Ovary (tissue), 3 donors: ENCODE measurements around the gene PLCB1.

Source experiments
- EP300 ChIP-seq: sonication (generic); formaldehyde crosslinking; IDR thresholded peaks from one replicate; pipeline ENCODE4 v1.6.1; 2017; ENCODE audit warnings: antibody characterized with exemption
- POLR2A ChIP-seq: fragments of 450-650 bp; IDR thresholded peaks from one replicate; pipeline ENCODE4 v1.6.1; 2017; ENCODE audit warnings: antibody characterized with exemption, mild to moderate bottlenecking, moderate library complexity
- TF ChIP-seq, protein P1 (sequence below), 3 donors: fragments of 450-650 bp in 2 of 3; fragments of 200-600 bp in 1 of 3; IDR thresholded peaks; one replicate each; pipeline versions ENCODE4 v1.5.1 to v1.8.0; 2016 to 2022; ENCODE audit warnings: antibody characterized with exemption in 3 of 3, mild to moderate bottlenecking in 1 of 3
- donor health status: DM: no; HTN: no; CAD: no.

DNA sequence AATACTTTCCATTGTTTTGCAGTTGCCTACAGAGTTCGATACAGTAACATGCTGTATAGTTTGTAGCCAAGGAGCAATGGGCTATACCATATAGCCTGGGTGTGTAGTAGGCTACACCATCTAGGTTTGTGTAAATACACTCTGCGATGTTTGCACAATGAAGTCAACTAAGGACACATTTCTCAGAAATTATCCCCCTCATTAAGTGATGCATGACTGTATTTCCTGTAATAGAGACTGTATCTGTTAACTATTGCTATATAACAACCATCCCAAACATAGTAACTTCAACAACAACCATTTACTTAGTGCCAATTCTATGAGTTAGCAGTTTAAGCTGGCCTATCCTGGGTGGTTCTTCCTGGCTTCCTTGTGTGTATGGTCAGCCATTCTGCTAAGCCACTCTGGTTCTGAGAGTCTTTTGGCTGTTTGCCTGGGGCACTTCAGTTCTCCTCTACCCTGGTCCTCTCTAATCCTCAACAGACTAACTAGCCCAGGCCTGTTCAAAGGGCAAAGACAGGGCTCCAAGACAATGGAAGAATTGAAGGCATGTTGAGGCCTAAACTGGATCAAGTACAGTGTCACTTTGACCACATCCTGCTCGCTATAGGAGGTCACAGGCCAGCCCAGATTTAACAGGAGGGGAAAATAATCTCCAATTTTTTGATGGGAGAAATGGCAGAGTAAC, 124.0 kb downstream of the PLCB1 start:
- TF ChIP-seq EP300: no peak
- TF ChIP-seq, protein P1, sequence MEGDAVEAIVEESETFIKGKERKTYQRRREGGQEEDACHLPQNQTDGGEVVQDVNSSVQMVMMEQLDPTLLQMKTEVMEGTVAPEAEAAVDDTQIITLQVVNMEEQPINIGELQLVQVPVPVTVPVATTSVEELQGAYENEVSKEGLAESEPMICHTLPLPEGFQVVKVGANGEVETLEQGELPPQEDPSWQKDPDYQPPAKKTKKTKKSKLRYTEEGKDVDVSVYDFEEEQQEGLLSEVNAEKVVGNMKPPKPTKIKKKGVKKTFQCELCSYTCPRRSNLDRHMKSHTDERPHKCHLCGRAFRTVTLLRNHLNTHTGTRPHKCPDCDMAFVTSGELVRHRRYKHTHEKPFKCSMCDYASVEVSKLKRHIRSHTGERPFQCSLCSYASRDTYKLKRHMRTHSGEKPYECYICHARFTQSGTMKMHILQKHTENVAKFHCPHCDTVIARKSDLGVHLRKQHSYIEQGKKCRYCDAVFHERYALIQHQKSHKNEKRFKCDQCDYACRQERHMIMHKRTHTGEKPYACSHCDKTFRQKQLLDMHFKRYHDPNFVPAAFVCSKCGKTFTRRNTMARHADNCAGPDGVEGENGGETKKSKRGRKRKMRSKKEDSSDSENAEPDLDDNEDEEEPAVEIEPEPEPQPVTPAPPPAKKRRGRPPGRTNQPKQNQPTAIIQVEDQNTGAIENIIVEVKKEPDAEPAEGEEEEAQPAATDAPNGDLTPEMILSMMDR (IDR thresholded peaks at IDR 0.05): no peak
- no peak for TF ChIP-seq POLR2A
